Measurements from ENCODE around the gene PRDM1.

PRDM1 gene

GRCh38 chr6:106085984-106086813 is at the start of gene PRDM1:
PRDM1 (plus strand) TSS chr6:106086336; CDS start chr6:106086554, 218 bp downstream.
- DNase-seq (ENCODE audit: low read depth) = peak; percentile 96
- peak within 1 kb of the TSS; percentile 51 for H3K4me3 ChIP-seq (ENCODE audit: low read length)
- peak; percentile 31 for TF ChIP-seq CTCF (IDR thresholded peaks at IDR 0.05; ENCODE audit: insufficient read depth, low read depth, low read length, missing control alignments)

- no peak for TF ChIP-seq CTCF (IDR thresholded peaks at IDR 0.05; ENCODE audit: insufficient read depth, low read depth, low read length, missing control alignments)
- DNase-seq (ENCODE audit: low read depth) = peak; percentile 63
- H3K4me3 ChIP-seq (ENCODE audit: low read length) = no peak overlapping the region
These were observed 49.1 kb upstream of the PRDM1 start for GRCh38 chr6:106037060-106037459.

GRCh38 chr6:106039897-106040592 is 46.1 kb upstream of the PRDM1 start:
- no peak for DNase-seq (ENCODE audit: low read depth)
- no peak overlapping the region for H3K4me3 ChIP-seq (ENCODE audit: low read length)
- TF ChIP-seq CTCF (IDR thresholded peaks at IDR 0.05; ENCODE audit: insufficient read depth, low read depth, low read length, missing control alignments) = no peak

GRCh38 chr6:106044151-106044550 is 42.0 kb upstream of the PRDM1 start:
- no peak for DNase-seq (ENCODE audit: low read depth)
- TF ChIP-seq CTCF (IDR thresholded peaks at IDR 0.05; ENCODE audit: insufficient read depth, low read depth, low read length, missing control alignments) = no peak
- H3K4me3 ChIP-seq (ENCODE audit: low read length) = no peak overlapping the region

GRCh38 chr6:106045077-106045476 is 41.1 kb upstream of the PRDM1 start:
- H3K4me3 ChIP-seq (ENCODE audit: low read length) = no peak overlapping the region
- TF ChIP-seq CTCF (IDR thresholded peaks at IDR 0.05; ENCODE audit: insufficient read depth, low read depth, low read length, missing control alignments) = no peak

GRCh38 chr6:106046116-106046853 is 39.9 kb upstream of the PRDM1 start:
- no peak for DNase-seq (ENCODE audit: low read depth)
- TF ChIP-seq CTCF (IDR thresholded peaks at IDR 0.05; ENCODE audit: insufficient read depth, low read depth, low read length, missing control alignments) = no peak
- H3K4me3 ChIP-seq (ENCODE audit: low read length) = no peak overlapping the region

More at GRCh38 chr6:106045077-106045476, 41.1 kb upstream of the PRDM1 start:
- no peak for DNase-seq (ENCODE audit: low read depth)
